Measurements from ENCODE around the gene SPDYE6. TPM values are rescaled to one million over a fixed set of nuclear protein-coding genes. Genes with fewer than 3 reads are reported as not detected.

The SPDYE6 gene
- total and polyA plus RNA-seq, 2 of the 4 experiments (the other 2 are of a cell fraction): not detected

- BruUV-seq (replicated peaks): no TSS peak
- no CpG with 5 or more reads among the region's 8 CpGs for WGBS, 2 experiments (ENCODE audit: extremely low coverage in 2 of 2, insufficient read length in 1 of 2)
Observed at GRCh38 chr7:102398543-102398942, 42.3 kb upstream of the SPDYE6 start.

More at GRCh38 chr7:102398543-102398942, 42.3 kb upstream of the SPDYE6 start:
- Histone ChIP-seq H4K20me1 (ENCODE audit: insufficient read depth, low read length) (no peaks in the 10 kb centered on the region; the same call in 1 of the 2 replicates), H4K91ac (ENCODE audit: insufficient read depth, low read depth, low read length) (no peak overlapping the region), H3K4me1 (ENCODE audit: control insufficient read depth, insufficient read depth, low read length) (peaks cover 5% of the 10 kb centered on the region), H2BK20ac (ENCODE audit: low read depth, low read length) (no peak overlapping the region), H3K23ac (ENCODE audit: low read depth, low read length) (no peak overlapping the region), H3K4me2 (ENCODE audit: low read depth, low read length) (no peak overlapping the region), H3K36me3 (ENCODE audit: control insufficient read depth, insufficient read depth, low read length) (peaks cover 24% of the 10 kb centered on the region), H3K56ac (ENCODE audit: extremely low read depth, insufficient read depth, low read length) (no peak overlapping the region), H2AFZ (replicated peaks; ENCODE audit: low read length, poor library complexity) (no peak overlapping the region), H3K18ac (ENCODE audit: low read depth, low read length) (no peak overlapping the region), H4K8ac (ENCODE audit: low read depth in 2 of 2, low read length in 2 of 2) (no peak overlapping the region), H3K9ac (ENCODE audit: low read depth, low read length) (no peak overlapping the region), H2BK120ac (ENCODE audit: low read depth, low read length) (no peak overlapping the region), H3K14ac (replicated peaks; ENCODE audit: low read depth, low read length) (no peak overlapping the region), H2BK15ac (ENCODE audit: low read depth, low read length) (no peak overlapping the region), H3K4ac (ENCODE audit: low read depth, low read length) (no peak overlapping the region), H2AK9ac (replicated peaks; ENCODE audit: low read depth, low read length, poor library complexity) (no peak overlapping the region), H3K27ac (ENCODE audit: insufficient read depth, low read length) (no peak overlapping the region), H2BK5ac (ENCODE audit: low read depth, low read length, poor library complexity, severe bottlenecking) (no peak overlapping the region), H4K5ac (ENCODE audit: low read depth, low read length) (no peak overlapping the region), H3K27me3 (ENCODE audit: control insufficient read depth, insufficient read depth, low read length) (no peaks in the 10 kb centered on the region), H3K9me1 (ENCODE audit: insufficient read depth, low read length) (no peaks in the 10 kb centered on the region), H2AK5ac (ENCODE audit: low read depth, low read length) (no peak overlapping the region), H3K79me1 (ENCODE audit: low read depth in 1 of 2, low read length in 2 of 2) (peaks cover 23 to 26% of the 10 kb centered on the region in 2 experiments), H3K4me3 (ENCODE audit: insufficient read depth, low read depth, low read length) (no peak overlapping the region), H3K9me3 (ENCODE audit: control insufficient read depth, insufficient read depth, low read length) (no peaks in the 10 kb centered on the region)
- dilution Hi-C loops (cut with HindIII; ENCODE audit: low sequenced_read_pairs, unreplicated experiment) (no loop called here), intact Hi-C loops (cut with micrococcal nuclease) (no loop called here), in situ Hi-C loops (cut with MboI; ENCODE audit: low sequenced_read_pairs) (no loop called here)
- DNase-seq (no peak), ATAC-seq (ENCODE audit: low read depth) (no peak)
- ChIA-PET CTCF (interaction anchor here (0.7 kb wide), 1 partner anchor 827 kb away, joined by 5 read pairs; no protein-coding TSS in a partner anchor), POLR2A (ENCODE audit: unreplicated experiment) (no interaction called here)
- no peak for TF ChIP-seq POLR2A (IDR thresholded peaks at IDR 0.05; ENCODE audit: low read depth, low read length)
- peak; percentile 81 for TF ChIP-seq CEBPB (IDR thresholded peaks at IDR 0.05; ENCODE audit: low read depth, low read length)

Data from IMR-90 (cell line).